DOHH2 (cell line): ENCODE measurements around the gene IGF1R.

Experiments
- H3F3A ChIP-seq: fragments of 200-600 bp; sonication (generic), shearing (Covaris generic); 2 replicates; pipeline ENCODE4 v1.6.0; 2016; ENCODE audit warnings: antibody characterized with exemption, mild to moderate bottlenecking; ENCODE audit not compliant: control insufficient read depth, insufficient read depth
- H3K27ac ChIP-seq: fragments of 200-600 bp; sonication (generic); 2 replicates; pipeline ENCODE4 v1.5.1; 2014; ENCODE audit warnings: low read depth, mild to moderate bottlenecking, low read length, moderate library complexity
- H3K27me3 ChIP-seq: fragments of 200-600 bp; sonication (generic); 2 replicates; pipeline ENCODE4 v1.6.1; 2014; ENCODE audit warnings: mild to moderate bottlenecking, low read length, mixed read lengths; ENCODE audit not compliant: control insufficient read depth
- H3K36me3 ChIP-seq: fragments of 200-600 bp; sonication (generic); 2 replicates; pipeline ENCODE4 v1.6.1; 2014; ENCODE audit warnings: mild to moderate bottlenecking, low read length, moderate library complexity, mixed read lengths; ENCODE audit not compliant: control insufficient read depth
- H3K4me1 ChIP-seq: fragments of 200-600 bp; sonication (generic); 2 replicates; pipeline ENCODE4 v1.6.1; 2014; ENCODE audit warnings: mild to moderate bottlenecking, low read length, mixed read lengths; ENCODE audit not compliant: control insufficient read depth
- H3K4me2 ChIP-seq: fragments of 200-600 bp; sonication (generic); 2 replicates; pipeline ENCODE4 v1.6.0; 2014; ENCODE audit warnings: mild to moderate bottlenecking, low read length, moderate library complexity
- H3K4me3 ChIP-seq: fragments of 200-600 bp; sonication (generic); 2 replicates; pipeline ENCODE4 v1.5.1; 2014; ENCODE audit warnings: mild to moderate bottlenecking, low read length, mixed read lengths
- H3K79me2 ChIP-seq: fragments of 200-600 bp; sonication (generic); 2 replicates; pipeline ENCODE4 v1.6.1; 2014; ENCODE audit warnings: mild to moderate bottlenecking, low read length, mixed read lengths; ENCODE audit not compliant: control insufficient read depth
- H3K9me2 ChIP-seq: fragments of 200-600 bp; sonication (generic); replicated peaks from 2 replicates; pipeline ENCODE4 v1.6.1; 2014; ENCODE audit warnings: mild to moderate bottlenecking, low read length, mixed read lengths; ENCODE audit not compliant: control insufficient read depth
- H3K9me3 ChIP-seq: fragments of 200-600 bp; sonication (generic); 2 replicates; pipeline ENCODE4 v1.6.1; 2014; ENCODE audit warnings: antibody characterized with exemption, low read length, mixed read lengths; ENCODE audit not compliant: control insufficient read depth, insufficient read depth
- H4K20me1 ChIP-seq: fragments of 200-600 bp; sonication (generic); 2 replicates; pipeline ENCODE4 v1.6.0; 2014; ENCODE audit warnings: low read depth, mild to moderate bottlenecking, antibody characterized with exemption, low read length, moderate library complexity; ENCODE audit not compliant: control insufficient read depth, insufficient read depth
- EZH2phosphoT487 ChIP-seq: fragments of 200-600 bp; sonication (generic); IDR thresholded peaks from 2 replicates; pipeline ENCODE4 v1.6.1; 2017; ENCODE audit warnings: borderline replicate concordance, mild to moderate bottlenecking, antibody characterized with exemption, low read length, moderate library complexity, mixed read lengths
- TF ChIP-seq, protein P1 (sequence below): fragments of 200-600 bp; sonication (generic); IDR thresholded peaks from one replicate; pipeline ENCODE4 v1.5.1; 2014; ENCODE audit warnings: antibody characterized with exemption, mild to moderate bottlenecking, low read depth, low read length; ENCODE audit not compliant: poor library complexity, severe bottlenecking

IGF1R gene

DNA sequence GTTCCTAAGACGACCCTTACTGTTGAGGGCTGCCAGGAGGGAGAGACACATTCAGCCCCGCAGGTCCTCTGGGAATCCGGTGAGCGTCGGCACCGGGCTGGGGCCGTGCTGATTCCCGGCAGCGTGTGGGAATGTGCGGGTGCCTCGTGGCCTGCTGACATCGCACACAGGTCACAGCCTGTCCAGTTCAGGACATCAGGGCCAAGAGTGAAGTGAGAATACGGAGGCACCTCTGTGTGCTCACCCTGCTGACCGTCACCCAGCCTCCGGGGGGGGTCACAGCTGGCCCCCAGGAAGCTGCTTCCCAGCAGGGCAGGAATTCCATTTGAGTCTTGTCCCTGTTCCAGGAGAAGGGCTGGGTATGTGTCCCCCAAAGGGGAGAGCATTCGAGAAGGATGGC is 305.6 kb downstream of the IGF1R start:
- no peaks in the 10 kb centered on the region for H3K9me3 ChIP-seq
- H3K79me2 ChIP-seq = no peaks in the 10 kb centered on the region
- TF ChIP-seq, protein P1, sequence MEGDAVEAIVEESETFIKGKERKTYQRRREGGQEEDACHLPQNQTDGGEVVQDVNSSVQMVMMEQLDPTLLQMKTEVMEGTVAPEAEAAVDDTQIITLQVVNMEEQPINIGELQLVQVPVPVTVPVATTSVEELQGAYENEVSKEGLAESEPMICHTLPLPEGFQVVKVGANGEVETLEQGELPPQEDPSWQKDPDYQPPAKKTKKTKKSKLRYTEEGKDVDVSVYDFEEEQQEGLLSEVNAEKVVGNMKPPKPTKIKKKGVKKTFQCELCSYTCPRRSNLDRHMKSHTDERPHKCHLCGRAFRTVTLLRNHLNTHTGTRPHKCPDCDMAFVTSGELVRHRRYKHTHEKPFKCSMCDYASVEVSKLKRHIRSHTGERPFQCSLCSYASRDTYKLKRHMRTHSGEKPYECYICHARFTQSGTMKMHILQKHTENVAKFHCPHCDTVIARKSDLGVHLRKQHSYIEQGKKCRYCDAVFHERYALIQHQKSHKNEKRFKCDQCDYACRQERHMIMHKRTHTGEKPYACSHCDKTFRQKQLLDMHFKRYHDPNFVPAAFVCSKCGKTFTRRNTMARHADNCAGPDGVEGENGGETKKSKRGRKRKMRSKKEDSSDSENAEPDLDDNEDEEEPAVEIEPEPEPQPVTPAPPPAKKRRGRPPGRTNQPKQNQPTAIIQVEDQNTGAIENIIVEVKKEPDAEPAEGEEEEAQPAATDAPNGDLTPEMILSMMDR = no peak
- no peak overlapping the region for H3K4me3 ChIP-seq
- H4K20me1 ChIP-seq = no peaks in the 10 kb centered on the region
- H3F3A ChIP-seq = no peaks in the 10 kb centered on the region
- H3K36me3 ChIP-seq = no peaks in the 10 kb centered on the region
- H3K27ac ChIP-seq = no peak overlapping the region
- no peaks in the 10 kb centered on the region for H3K9me2 ChIP-seq
- H3K27me3 ChIP-seq = no peaks in the 10 kb centered on the region
- H3K4me1 ChIP-seq = no peaks in the 10 kb centered on the region
- no peak overlapping the region for H3K4me2 ChIP-seq

DNA sequence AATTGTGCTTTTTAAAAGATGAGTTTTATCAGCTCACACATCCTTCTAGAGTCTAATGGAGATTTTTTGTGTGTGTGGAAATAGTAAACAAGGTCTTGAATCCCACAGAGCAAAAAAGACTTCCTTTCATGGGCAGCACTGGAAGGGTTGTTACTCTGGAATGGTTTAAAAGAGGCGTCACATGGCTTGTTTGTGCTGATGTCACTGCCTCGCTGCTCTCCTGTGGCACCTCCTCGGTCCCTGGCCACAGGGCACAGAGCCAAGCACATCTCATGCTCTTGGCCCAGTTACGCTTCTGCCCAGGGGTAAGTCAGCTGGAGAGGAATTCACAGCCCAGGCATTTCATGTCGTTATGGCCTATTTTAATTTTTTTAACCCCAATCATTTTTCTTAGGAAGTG is 306.1 kb downstream of the IGF1R start:
- Histone ChIP-seq H3K4me3 (no peak overlapping the region), H3K27me3 (no peaks in the 10 kb centered on the region), H3K9me3 (no peaks in the 10 kb centered on the region), H3F3A (no peaks in the 10 kb centered on the region), H4K20me1 (no peaks in the 10 kb centered on the region), H3K9me2 (no peaks in the 10 kb centered on the region), H3K4me1 (no peaks in the 10 kb centered on the region), H3K4me2 (no peak overlapping the region), H3K27ac (no peak overlapping the region), H3K79me2 (no peaks in the 10 kb centered on the region), H3K36me3 (no peaks in the 10 kb centered on the region)
- TF ChIP-seq EZH2phosphoT487 = no peak

DNA sequence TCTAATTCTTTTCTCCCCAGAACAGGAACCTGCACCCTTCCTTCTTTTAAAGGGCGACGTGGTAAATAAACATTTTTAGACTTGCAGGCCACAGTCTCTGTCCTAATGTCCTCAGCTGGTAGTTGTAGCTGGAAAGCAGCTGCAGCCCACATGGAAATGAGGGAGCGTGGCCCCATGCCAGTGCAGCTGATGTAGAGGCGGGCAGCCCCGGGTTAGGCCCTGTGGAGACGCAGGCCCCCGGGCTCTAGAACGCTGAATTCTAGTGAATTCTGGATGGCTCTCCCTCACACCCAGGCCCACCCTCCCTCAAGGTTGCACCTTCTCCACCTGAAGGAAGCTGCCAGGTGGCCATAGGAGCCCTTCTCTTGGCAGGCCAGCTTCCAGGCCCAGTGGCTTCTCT is 307.0 kb downstream of the IGF1R start:
- no peak for TF ChIP-seq EZH2phosphoT487
- TF ChIP-seq, protein P1 = no peak
- Histone ChIP-seq H3K79me2 (no peaks in the 10 kb centered on the region), H3K27me3 (no peaks in the 10 kb centered on the region), H3K36me3 (no peaks in the 10 kb centered on the region), H4K20me1 (no peaks in the 10 kb centered on the region), H3F3A (no peaks in the 10 kb centered on the region), H3K4me2 (no peak overlapping the region), H3K9me2 (no peaks in the 10 kb centered on the region), H3K4me1 (no peaks in the 10 kb centered on the region), H3K9me3 (no peaks in the 10 kb centered on the region), H3K4me3 (no peak overlapping the region), H3K27ac (no peak overlapping the region)

DNA sequence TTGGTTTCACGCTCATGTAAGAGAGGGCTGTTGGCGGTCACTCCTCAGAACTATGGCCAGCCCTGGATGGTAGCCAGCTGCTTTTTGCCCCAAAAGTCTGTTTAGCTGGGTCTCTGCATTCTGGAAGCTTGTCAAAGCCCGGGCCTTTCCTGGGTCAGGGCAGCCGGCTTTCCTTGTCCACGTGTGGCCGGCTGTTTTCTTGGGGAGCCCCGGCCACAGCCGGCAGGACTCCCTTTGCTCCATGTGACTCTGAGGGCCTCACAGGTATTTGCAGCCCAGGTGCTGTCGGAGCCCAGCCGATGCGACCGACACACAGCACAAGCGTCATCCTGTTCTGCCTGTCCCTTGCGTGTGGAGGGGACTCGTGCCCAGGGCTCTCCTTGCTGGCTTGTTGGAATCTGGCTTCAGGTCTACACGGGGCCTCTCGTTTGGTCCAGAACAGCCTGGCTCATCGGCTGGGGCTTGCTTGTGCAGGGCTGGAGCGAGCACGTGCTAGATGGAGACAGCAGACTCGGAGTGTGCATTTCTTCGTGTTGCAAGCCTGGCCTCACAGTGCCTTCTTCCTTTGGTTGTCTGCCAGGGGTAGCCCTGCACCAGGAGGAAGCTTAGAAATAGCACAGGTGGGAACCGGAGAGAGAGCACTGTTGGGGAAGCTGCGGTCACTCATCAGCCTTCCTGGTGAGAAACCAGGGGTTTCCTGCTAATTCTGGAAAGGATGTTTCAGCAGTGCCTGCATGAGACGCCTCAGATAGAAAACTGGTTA is 307.8 kb downstream of the IGF1R start:
- Histone ChIP-seq H3K36me3 (no peaks in the 10 kb centered on the region), H3K27ac (no peak overlapping the region), H3K4me1 (no peaks in the 10 kb centered on the region), H3K9me3 (no peaks in the 10 kb centered on the region), H3K4me3 (no peak overlapping the region), H3K4me2 (no peak overlapping the region), H3K9me2 (no peaks in the 10 kb centered on the region), H3K27me3 (no peaks in the 10 kb centered on the region), H3K79me2 (no peaks in the 10 kb centered on the region), H4K20me1 (no peaks in the 10 kb centered on the region), H3F3A (no peaks in the 10 kb centered on the region)
- TF ChIP-seq EZH2phosphoT487 = no peak
- TF ChIP-seq, protein P1 = no peak
